Astrocyte (in vitro differentiated cells and primary cell): ENCODE data around the gene ARVCF. TPM values are rescaled to one million over a fixed set of nuclear protein-coding genes. Genes with fewer than 3 reads are reported as not detected.

Experiments used
- DNase-seq: peaks from one replicate; pipeline ENCODE4 v3.0.0-alpha.2; 2010; ENCODE audit warnings: low read depth
- FAIRE-seq: peaks from 2 replicates; lab custom pipeline; 2011; peaks lifted over from hg19 to GRCh38; lab: Jason Lieb, UNC
- H2AFZ ChIP-seq: 2 replicates; pipeline ENCODE4 v1.6.0; 2012; ENCODE audit warnings: low read depth, low read length, inconsistent platforms
- H3K27ac ChIP-seq: 2 replicates; pipeline ENCODE4 v1.5.1; 2011; ENCODE audit warnings: low read depth, low read length, inconsistent platforms
- H3K27me3 ChIP-seq: 2 replicates; pipeline ENCODE4 v1.6.0; 2011; ENCODE audit warnings: low read length, inconsistent platforms; ENCODE audit not compliant: insufficient read depth
- H3K36me3 ChIP-seq: 2 replicates; pipeline ENCODE4 v1.5.1; 2011; ENCODE audit warnings: low read length, inconsistent platforms; ENCODE audit not compliant: insufficient read depth
- H3K4me1 ChIP-seq: 2 replicates; pipeline ENCODE4 v1.5.1; 2011; ENCODE audit warnings: low read length, inconsistent platforms; ENCODE audit not compliant: insufficient read depth
- H3K4me2 ChIP-seq: 2 replicates; pipeline ENCODE4 v1.6.0; 2012; ENCODE audit warnings: low read length, inconsistent platforms
- H3K4me3 ChIP-seq: 2 replicates; pipeline ENCODE4 v1.5.1; 2011; ENCODE audit warnings: low read depth, mild to moderate bottlenecking, low read length, inconsistent platforms; ENCODE audit not compliant: insufficient read depth
- H3K79me2 ChIP-seq: 2 replicates; pipeline ENCODE4 v1.6.0; 2012; ENCODE audit warnings: mild to moderate bottlenecking, low read length, inconsistent platforms; ENCODE audit not compliant: insufficient read depth
- H3K9ac ChIP-seq: 2 replicates; pipeline ENCODE4 v1.6.0; 2012; ENCODE audit warnings: mild to moderate bottlenecking, low read length, inconsistent platforms
- H3K9me3 ChIP-seq: 2 replicates; pipeline ENCODE4 v1.5.1; 2012; ENCODE audit warnings: low read depth, mild to moderate bottlenecking, low read length, inconsistent platforms; ENCODE audit not compliant: insufficient read depth
- H4K20me1 ChIP-seq: 2 replicates; pipeline ENCODE4 v1.6.0; 2012; ENCODE audit warnings: low read length, inconsistent platforms; ENCODE audit not compliant: insufficient read depth
- H3K27ac Mint-ChIP-seq: one replicate; pipeline ENCODE4 v1.8.0; 2021; ENCODE audit warnings: mild to moderate bottlenecking, mixed read lengths; ENCODE audit not compliant: unreplicated experiment
- H3K27me3 Mint-ChIP-seq: one replicate; pipeline ENCODE4 v1.8.0; 2021; ENCODE audit warnings: low read depth, mixed read lengths; ENCODE audit not compliant: unreplicated experiment
- H3K36me3 Mint-ChIP-seq: one replicate; pipeline ENCODE4 v1.8.0; 2021; ENCODE audit warnings: low read depth, mixed read lengths; ENCODE audit not compliant: unreplicated experiment
- H3K4me1 Mint-ChIP-seq: one replicate; pipeline ENCODE4 v1.8.0; 2021; ENCODE audit warnings: low read depth, mixed read lengths; ENCODE audit not compliant: unreplicated experiment
- H3K4me3 Mint-ChIP-seq: one replicate; pipeline ENCODE4 v1.8.0; 2021; ENCODE audit warnings: mild to moderate bottlenecking, moderate library complexity, mixed read lengths; ENCODE audit not compliant: unreplicated experiment
- H3K9me3 Mint-ChIP-seq: one replicate; pipeline ENCODE4 v1.8.0; 2021; ENCODE audit warnings: mild to moderate bottlenecking, mixed read lengths; ENCODE audit not compliant: unreplicated experiment
- EZH2 ChIP-seq: IDR thresholded peaks from 2 replicates; pipeline ENCODE4 v1.6.1; 2012; ENCODE audit warnings: mild to moderate bottlenecking, low read length, inconsistent platforms; ENCODE audit not compliant: insufficient read depth
- total RNA-seq: library from RNA; stranded (reverse); gene quantifications from 2 replicates; pipeline ENCODE4 v1.2.1, GENCODE V29; 2021
- TF ChIP-seq, protein P1 (sequence below): IDR thresholded peaks from 2 replicates; pipeline ENCODE4 v1.5.1; 2011; ENCODE audit warnings: low read depth, mild to moderate bottlenecking, inconsistent platforms, low read length, moderate library complexity; ENCODE audit not compliant: insufficient read depth

ARVCF gene
- total RNA-seq, 1 donor from 2014 or later, result 17.9 TPM

DNA sequence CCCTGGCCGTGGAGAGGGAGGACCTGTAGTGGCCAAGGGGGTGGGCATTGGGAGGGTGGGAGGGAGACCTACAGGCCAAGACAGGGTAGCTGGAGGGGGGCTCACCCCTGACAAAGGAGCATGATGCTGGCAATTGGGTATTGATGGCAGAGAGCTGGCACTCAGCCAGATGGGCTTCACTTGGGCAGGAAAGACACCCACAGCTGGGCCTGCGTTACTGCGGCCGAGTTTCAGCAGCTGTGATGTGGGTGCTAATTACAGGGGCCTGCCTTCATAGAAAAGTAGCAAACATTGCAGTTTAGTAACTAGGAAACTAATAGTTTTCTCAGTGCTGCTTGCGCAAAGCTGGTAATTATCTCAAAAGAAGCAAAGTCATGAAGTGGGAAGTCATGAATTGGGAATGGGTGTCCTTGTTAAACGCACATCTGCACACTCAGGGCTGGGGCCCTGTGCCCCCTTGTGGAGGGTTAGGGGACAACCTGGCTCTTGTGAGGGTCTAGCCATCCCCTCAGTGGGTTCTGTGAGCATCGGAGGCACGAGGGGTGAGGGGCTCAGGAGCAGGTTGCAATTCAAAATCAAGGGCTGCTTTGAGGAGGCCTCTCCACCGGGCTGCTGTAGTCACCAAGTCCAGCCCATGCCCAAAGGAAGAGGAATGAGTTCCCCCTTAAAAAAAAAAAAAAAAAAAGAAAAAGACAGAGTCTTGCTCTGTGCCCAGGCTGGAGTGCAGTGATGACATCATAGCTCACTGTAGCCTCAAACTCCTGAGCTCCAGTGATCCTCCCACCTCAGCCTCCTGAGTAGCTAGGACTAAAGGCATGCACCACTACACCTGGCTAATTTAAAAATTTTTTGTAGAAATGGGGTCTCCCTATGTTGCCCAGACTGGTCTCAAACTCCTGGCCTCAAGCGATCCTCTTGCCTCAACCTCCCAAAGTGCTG lies 50.6 kb downstream of the ARVCF start:
- Mint-ChIP-seq H3K27ac (no peak overlapping the region), H3K4me1 (peaks cover 4% of the 10 kb centered on the region), H3K27me3 (no peaks in the 10 kb centered on the region), H3K9me3 (no peaks in the 10 kb centered on the region), H3K4me3 (no peak overlapping the region), H3K36me3 (peaks cover 8% of the 10 kb centered on the region)
- TF ChIP-seq, protein P1, sequence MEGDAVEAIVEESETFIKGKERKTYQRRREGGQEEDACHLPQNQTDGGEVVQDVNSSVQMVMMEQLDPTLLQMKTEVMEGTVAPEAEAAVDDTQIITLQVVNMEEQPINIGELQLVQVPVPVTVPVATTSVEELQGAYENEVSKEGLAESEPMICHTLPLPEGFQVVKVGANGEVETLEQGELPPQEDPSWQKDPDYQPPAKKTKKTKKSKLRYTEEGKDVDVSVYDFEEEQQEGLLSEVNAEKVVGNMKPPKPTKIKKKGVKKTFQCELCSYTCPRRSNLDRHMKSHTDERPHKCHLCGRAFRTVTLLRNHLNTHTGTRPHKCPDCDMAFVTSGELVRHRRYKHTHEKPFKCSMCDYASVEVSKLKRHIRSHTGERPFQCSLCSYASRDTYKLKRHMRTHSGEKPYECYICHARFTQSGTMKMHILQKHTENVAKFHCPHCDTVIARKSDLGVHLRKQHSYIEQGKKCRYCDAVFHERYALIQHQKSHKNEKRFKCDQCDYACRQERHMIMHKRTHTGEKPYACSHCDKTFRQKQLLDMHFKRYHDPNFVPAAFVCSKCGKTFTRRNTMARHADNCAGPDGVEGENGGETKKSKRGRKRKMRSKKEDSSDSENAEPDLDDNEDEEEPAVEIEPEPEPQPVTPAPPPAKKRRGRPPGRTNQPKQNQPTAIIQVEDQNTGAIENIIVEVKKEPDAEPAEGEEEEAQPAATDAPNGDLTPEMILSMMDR, result peak; percentile 42
- TF ChIP-seq EZH2, result no peak
- Histone ChIP-seq H3K4me2 (no peak overlapping the region), H3K27me3 (no peaks in the 10 kb centered on the region), H3K9me3 (no peaks in the 10 kb centered on the region), H3K36me3 (peaks cover 5% of the 10 kb centered on the region), H3K27ac (no peak overlapping the region), H3K4me1 (peaks cover 17% of the 10 kb centered on the region), H3K4me3 (no peak overlapping the region), H3K79me2 (no peaks in the 10 kb centered on the region), H4K20me1 (peaks cover 61% of the 10 kb centered on the region), H3K9ac (no peak overlapping the region), H2AFZ (no peak overlapping the region)
- DNase-seq (no peak), FAIRE-seq (no peak)

DNA sequence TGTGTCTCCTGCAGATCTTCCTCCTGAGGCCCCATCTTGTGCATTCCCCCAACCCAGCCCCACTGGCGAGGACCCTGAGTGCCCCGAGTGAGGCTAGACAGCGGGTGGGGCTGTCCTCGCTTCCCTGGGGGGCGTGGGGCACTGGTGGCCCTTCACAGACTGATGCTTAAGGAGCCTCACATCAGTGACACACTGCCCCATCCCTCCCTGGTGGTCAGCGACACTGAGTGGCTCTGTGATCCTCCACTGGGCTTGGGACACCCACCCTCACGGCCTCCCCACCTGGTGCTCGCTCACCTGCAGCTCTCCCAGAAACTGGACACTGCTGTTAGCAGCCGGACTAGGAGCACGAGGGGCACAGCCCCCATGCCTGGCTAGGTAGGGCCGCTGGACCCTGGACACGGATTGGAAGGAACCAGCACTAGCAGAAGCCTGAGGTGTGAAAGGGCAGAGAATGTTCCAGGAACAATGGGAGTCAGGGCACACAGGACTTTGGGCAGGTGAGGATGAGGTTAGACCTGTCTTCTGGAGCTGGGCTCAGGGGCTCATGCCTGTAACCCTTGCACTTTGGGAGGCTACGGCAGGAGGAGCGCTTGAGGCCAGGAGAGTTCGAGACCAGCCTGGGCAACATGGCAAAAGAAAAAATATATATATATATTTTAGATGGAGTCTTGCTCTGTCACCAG lies 51.8 kb downstream of the ARVCF start:
- Histone ChIP-seq H2AFZ (no peak overlapping the region), H4K20me1 (peaks cover 60% of the 10 kb centered on the region), H3K27me3 (no peaks in the 10 kb centered on the region), H3K9me3 (no peaks in the 10 kb centered on the region), H3K9ac (no peak overlapping the region), H3K27ac (no peak overlapping the region), H3K4me2 (no peak overlapping the region), H3K36me3 (peaks cover 5% of the 10 kb centered on the region), H3K79me2 (no peaks in the 10 kb centered on the region), H3K4me1 (peaks cover 17% of the 10 kb centered on the region), H3K4me3 (no peak overlapping the region)
- no peak for DNase-seq
- Mint-ChIP-seq H3K27ac (no peak overlapping the region), H3K9me3 (no peaks in the 10 kb centered on the region), H3K36me3 (peaks cover 8% of the 10 kb centered on the region), H3K4me1 (peaks cover 8% of the 10 kb centered on the region), H3K4me3 (no peak overlapping the region), H3K27me3 (no peaks in the 10 kb centered on the region)
- TF ChIP-seq, protein P1, result no peak
- no peak for TF ChIP-seq EZH2
- no peak for FAIRE-seq
